Measurements from ENCODE around the gene NR1H4.

NR1H4 gene

GRCh38 chr12:100564905-100565467 lies 91.3 kb downstream of the NR1H4 start:
- H3K4me3 ChIP-seq (ENCODE audit: control insufficient read depth, low read depth, low read length): no peak overlapping the region
- TF ChIP-seq CTCF (IDR thresholded peaks at IDR 0.05; ENCODE audit: control insufficient read depth, insufficient read depth, low read depth, low read length, missing control alignments): no peak
- no peak for DNase-seq (ENCODE audit: low read depth)

- H3K4me3 ChIP-seq (ENCODE audit: control insufficient read depth, low read depth, low read length): no peak overlapping the region
- no peak for DNase-seq (ENCODE audit: low read depth)
- TF ChIP-seq CTCF (IDR thresholded peaks at IDR 0.05; ENCODE audit: control insufficient read depth, insufficient read depth, low read depth, low read length, missing control alignments): no peak
These were observed 92.4 kb downstream of the NR1H4 start for GRCh38 chr12:100565987-100566545.

GRCh38 chr12:100566887-100567637 lies 93.4 kb downstream of the NR1H4 start:
- TF ChIP-seq CTCF (IDR thresholded peaks at IDR 0.05; ENCODE audit: control insufficient read depth, insufficient read depth, low read depth, low read length, missing control alignments): no peak
- no peak for DNase-seq (ENCODE audit: low read depth)
- H3K4me3 ChIP-seq (ENCODE audit: control insufficient read depth, low read depth, low read length): no peak overlapping the region

- TF ChIP-seq CTCF (IDR thresholded peaks at IDR 0.05; ENCODE audit: control insufficient read depth, insufficient read depth, low read depth, low read length, missing control alignments): no peak
- no peak overlapping the region for H3K4me3 ChIP-seq (ENCODE audit: control insufficient read depth, low read depth, low read length)
- DNase-seq (ENCODE audit: low read depth): no peak
These were observed 94.3 kb downstream of the NR1H4 start for GRCh38 chr12:100567945-100568344.

- no peak overlapping the region for H3K4me3 ChIP-seq (ENCODE audit: control insufficient read depth, low read depth, low read length)
- DNase-seq (ENCODE audit: low read depth): no peak
- no peak for TF ChIP-seq CTCF (IDR thresholded peaks at IDR 0.05; ENCODE audit: control insufficient read depth, insufficient read depth, low read depth, low read length, missing control alignments)
These were observed 98.5 kb downstream of the NR1H4 start for GRCh38 chr12:100572184-100572583.

GRCh38 chr12:100573292-100574186 lies 99.9 kb downstream of the NR1H4 start, which contains the start of gene GAS2L3:
TSS of gene GAS2L3 (plus strand) at chr12:100573684. CDS start at chr12:100594905, 21,221 bp downstream.
- no peak for TF ChIP-seq CTCF (IDR thresholded peaks at IDR 0.05; ENCODE audit: control insufficient read depth, insufficient read depth, low read depth, low read length, missing control alignments)
- H3K4me3 ChIP-seq (ENCODE audit: control insufficient read depth, low read depth, low read length): peak within 1 kb of the TSS; percentile 87
- DNase-seq (ENCODE audit: low read depth): no peak

Data from AG09309 (cell line).